ENCODE results near the gene CDK17.
A peak's percentile ranks its signal among the peaks of the same experiment; 100 is the strongest.

DNA sequence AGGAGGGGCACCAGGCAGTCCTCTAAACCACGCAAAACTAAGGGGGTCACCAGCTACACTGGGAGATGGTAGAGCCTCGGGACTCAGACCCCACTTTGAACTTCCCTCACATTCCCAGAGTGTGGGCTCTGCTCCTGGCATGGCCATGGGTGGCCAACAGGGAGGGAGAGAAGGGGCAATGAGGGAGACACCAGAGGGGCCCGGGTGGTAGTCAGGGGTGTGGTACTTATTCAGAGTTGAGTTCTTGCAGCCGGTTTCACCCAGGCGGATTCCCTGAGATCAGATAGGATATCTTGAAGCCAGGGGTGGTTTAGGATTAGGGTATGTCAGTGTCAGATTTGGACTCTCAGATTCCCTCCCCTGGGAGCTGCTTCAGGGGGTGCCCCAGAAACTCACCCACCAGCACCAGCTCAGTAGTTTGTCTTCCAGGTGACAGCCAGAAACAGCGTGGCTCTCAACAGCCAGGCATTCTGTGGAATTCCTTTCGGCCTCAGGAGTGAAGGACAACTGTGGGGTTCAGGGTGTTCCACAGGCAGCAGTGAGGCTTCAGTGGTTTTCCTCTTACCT lies 150.0 kb downstream of the CDK17 start:
- TF ChIP-seq POLR2AphosphoS5 (IDR thresholded peaks at IDR 0.05; ENCODE audit: low read depth, low read length) (0 out of 2 replicates have a peak, but pooled peaks have one; percentile 6), TAF1 (IDR thresholded peaks at IDR 0.05; ENCODE audit: borderline replicate concordance, low read depth, low read length) (no peak)

Measured in GM12892 (cell line).